Endometrial microvascular endothelial cells (primary cell): ENCODE measurements around the gene FHIT. TPM values are rescaled to one million over a fixed set of nuclear protein-coding genes. Genes with fewer than 3 reads are reported as not detected.
"Not testable (repeated sequence)": the region's sequence is repeated elsewhere in the genome, so short reads cannot be mapped to it uniquely, and the experiment has no call there.

Experiments used
- in situ Hi-C: cut with HindIII; loops from 2 replicates; pipeline ENCODE4 v1.10.0; 2017; ENCODE audit warnings: low sequenced_read_pairs, low pct_unique_long_range_greater_than_20kb; ENCODE audit errors: inconsistent ontology term
- total RNA-seq: library from RNA; depleted of rRNA; stranded (reverse); fragments of >200 nt; gene quantifications from one replicate; pipeline ENCODE4 v1.2.3, GENCODE V29; 2015; ENCODE audit errors: inconsistent ontology term

Gene FHIT
- total RNA-seq, 1 donor from 2014 or later = 0.19 TPM

- in situ Hi-C loops = no loop called here
Measured at GRCh38 chr3:59809710-59810444, 1441.4 kb downstream of the FHIT start.

DNA sequence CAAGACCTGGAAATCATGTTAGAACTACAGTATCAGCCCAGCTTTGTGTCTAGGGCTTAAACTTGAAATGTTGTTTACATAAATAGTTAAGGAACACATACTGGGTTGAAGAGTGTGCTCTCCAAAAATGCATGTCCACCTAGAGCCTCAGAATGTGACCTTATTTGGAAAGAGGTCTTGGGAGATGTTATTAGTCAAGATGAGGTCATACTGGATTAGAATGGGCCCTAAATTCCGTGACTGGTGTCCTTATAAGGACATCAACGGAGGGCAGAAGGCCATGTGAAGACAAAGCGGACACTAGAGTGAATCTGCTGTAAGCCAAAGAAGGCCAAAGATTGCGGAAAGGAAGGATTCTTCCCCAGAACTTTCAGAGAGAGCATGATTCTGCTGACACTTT is 1442.2 kb downstream of the FHIT start:
- in situ Hi-C loops = no loop called here

DNA sequence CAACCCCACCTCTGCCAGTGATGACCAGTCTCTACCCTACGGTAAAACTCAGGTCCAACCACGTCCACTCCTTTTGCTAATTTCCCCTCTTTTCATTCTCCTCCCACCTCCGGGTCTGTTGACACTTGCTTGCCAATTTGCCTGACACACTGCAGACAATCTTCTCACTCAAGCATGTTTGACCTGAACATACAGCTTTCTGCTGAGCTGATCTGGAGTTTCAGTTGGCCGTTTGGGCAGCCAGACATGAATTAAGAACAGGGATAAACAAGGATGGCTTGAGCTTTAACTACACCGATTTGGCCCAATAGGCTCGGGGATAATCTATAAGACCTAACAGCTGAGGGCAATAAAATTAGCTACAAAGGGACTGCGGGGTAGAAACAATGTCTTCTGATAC is 1442.8 kb downstream of the FHIT start:
- in situ Hi-C loops = no loop called here

DNA sequence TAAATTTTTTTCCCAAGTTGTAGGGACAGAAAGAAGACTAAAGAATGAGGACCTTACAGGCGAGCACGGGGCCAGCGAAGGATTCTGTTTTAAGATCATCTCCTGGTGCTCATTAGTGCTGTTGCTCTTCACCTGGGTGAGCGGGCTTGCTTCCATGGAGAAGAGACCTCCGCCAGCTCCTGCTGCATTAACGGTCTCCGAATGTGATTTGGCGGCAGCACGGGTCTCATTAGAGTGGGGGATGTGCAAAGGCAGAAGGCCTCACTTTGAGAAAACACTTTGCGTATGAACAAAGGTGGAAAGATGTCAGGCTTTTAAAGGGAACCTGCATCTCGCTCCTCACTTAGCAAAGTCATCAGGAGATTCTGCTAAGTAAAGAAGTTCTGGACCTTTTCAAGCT is 1448.0 kb downstream of the FHIT start:
- in situ Hi-C loops = no loop called here

DNA sequence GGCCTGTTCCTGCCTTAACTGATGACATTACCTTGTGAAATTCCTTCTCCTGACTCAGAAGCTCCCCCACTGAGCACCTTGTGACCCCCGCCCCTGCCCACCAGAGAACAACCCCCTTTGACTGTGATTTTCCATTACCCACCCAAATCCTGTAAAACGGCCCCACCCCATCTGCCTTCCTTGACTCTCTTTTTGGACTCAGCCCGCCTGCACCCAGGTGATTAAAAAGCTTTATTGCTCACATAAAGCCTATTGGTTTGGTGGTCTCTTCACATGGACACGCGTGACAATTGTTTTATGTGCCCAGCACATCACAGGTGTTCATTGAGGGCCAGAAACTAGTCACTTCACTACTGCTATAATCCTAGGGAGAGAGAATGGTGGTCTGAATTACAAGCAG is 1448.8 kb downstream of the FHIT start:
- in situ Hi-C loops = not testable (repeated sequence)

DNA sequence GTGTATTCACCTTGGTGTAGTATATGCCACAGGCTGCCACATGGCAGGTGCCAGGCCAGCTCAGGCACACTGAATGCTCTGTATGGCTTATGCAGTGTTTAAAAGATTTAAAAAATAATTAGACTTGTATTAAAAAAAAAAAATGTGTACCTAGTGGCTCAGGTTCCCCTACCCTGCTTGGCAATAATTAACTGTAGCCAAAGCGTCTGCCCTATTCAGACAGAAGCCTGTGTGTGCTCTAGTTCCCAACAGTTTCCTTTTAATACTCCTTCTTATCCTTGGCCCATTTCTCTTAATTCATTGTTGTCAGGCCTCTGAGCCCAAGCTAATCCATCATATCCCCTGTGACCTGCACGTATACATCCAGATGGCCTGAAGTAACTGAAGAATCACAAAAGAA is 1449.2 kb downstream of the FHIT start:
- in situ Hi-C loops = no loop called here

- in situ Hi-C loops = no loop called here
Measured at GRCh38 chr3:59800481-59800880, 1450.8 kb downstream of the FHIT start.

DNA sequence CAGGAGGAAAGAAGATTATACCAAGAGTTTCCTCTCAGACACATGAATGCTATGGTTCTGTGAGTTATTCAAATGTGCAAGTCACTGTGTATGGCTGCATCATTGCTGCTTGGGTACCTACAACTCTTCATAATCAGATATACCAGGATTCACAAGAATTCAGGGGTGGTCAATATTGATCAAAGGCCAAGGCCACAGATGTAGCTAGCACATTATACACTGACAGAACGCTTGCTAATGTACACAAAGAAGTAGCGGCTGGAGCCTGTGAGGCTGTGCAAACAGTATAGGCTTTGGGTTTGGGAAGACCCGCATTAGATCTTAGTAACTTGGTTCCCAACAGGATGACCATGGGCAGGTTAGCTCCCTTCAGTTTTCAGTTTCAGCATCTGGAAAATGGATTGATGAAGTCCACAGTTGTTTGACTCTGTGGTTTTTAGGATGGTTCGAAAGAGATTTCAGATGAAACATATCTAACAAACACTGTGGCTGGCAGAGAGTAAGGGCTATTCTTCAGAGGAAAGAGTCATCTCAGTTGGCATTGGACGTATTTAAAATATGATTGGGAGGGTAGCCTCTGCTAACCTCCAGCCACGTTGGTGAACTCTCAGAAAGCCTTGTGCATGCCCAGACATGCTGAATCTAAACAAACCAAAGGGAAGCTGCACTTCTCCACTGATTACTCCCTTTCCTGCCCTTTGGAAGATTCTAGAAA is 1452.7 kb downstream of the FHIT start:
- in situ Hi-C loops = no loop called here

DNA sequence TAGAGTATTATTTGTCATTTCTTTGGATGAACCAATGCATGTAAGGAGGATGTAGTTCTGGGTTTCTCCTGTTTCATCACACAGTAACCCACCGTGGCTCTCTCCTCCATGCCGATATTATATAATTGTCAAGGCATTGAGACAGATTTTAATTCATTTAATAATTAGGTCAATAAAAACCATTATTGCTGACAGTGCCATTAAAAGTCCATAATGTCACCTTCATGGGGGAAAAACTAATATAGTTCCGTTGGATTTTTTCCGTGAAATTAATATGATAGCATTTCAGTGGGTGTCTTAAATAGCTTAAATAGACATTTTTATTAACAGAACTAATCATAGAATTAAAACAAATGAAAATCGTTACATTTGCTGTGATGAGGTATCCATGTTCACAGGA is 1453.7 kb downstream of the FHIT start:
- in situ Hi-C loops = no loop called here

- in situ Hi-C loops = no loop called here
Measured at GRCh38 chr3:59796456-59796855, 1454.8 kb downstream of the FHIT start.

DNA sequence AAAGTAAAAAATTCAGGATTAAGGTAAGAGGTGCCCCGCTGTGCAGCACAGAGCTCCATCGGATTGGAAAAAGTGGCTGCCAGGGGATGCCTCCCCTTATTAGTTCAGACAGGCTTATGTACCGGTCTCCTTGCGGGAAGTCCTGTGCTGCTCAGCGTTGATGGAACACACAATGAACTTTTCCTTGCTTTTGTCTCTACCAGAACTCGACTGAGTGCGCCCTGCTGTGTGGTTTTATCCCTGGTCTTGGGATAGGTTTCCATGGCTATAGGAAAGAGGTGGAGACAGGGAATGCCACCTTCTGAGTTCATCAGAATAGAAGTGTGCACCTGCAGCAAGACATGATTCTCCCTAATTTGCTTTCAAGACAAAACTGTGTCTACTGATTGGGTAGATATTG is 1455.5 kb downstream of the FHIT start:
- in situ Hi-C loops = no loop called here

GRCh38 chr3:59793976-59794375 is 1457.3 kb downstream of the FHIT start:
- in situ Hi-C loops = no loop called here

- in situ Hi-C loops = no loop called here
Measured at GRCh38 chr3:59791774-59792308, 1459.4 kb downstream of the FHIT start.

DNA sequence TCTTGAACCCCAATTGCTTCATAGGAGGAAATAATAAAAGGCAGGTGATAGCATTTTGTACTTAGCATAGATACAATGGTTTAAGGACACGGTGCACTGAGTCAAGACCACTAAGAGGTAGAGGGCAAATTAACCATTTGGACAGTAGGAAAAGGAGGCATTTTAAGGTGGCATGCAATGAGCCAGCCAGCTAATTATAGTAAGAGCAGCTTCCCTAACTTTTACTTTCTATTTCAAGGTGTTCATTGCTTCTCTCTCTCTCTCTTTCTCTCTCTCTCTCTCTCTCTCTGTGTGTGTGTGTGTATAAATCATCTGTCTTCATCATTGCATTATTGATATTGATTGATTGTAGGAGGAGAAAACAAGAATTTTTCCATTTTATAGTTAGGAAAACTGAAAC is 1461.0 kb downstream of the FHIT start:
- in situ Hi-C loops = no loop called here

DNA sequence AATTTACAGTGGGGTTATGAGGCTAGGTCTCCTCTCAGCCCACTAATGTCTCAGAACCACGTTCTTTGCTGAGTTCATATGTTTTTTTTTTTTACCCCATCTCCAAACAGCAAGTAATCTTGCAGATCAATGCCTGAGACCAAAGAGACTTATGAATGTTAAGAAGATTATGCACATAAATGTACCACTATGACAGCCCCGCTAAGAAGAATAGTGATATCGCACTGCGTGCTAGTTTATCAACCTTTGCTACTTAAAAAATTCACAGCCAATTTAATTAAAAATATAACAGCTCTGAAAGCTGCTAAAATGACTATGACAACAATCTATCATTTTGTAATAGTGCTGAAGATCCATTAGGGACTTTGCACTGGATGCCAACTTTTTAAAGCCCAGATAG is 1462.5 kb downstream of the FHIT start:
- in situ Hi-C loops = no loop called here

DNA sequence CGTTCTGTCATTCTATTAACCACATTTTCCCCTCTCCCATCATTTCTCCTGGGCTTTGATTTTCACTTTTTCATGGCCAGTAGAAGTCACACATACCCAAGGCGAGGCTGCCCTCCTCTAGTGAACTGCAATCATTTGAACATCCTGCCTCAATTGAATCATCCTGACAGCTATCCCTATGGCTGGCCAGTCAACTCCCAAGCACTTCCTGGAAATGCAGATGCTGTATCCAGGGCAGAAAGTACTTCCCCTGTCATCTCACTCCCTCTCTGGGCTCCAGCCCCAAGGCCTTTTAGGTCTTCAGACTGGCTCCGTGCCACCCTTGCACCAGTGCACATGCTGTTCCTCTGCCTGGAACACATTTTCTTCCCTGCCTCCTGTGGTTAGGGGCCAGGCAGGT is 1463.1 kb downstream of the FHIT start:
- in situ Hi-C loops = no loop called here

GRCh38 chr3:59786374-59786773 is 1464.9 kb downstream of the FHIT start:
- in situ Hi-C loops = no loop called here

DNA sequence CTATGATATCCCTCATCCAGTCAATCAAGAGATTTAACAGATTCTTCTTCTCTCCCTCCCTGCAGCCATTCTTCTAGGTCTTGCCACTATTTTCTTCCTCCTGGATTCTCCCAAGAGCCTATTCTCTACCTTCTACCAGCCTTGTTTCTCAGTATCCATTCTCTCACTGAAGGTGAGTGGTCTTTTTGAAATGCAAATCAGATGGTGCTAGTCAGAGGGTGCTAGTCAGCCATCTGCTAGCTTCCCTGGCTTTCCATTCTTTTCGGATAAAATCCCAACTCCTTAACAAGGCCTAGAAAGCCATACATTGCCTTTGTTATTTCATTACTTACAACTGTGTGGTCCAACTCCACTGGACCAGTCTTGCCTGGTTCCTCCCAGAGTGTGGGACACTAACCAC is 1467.1 kb downstream of the FHIT start:
- in situ Hi-C loops = no loop called here

DNA sequence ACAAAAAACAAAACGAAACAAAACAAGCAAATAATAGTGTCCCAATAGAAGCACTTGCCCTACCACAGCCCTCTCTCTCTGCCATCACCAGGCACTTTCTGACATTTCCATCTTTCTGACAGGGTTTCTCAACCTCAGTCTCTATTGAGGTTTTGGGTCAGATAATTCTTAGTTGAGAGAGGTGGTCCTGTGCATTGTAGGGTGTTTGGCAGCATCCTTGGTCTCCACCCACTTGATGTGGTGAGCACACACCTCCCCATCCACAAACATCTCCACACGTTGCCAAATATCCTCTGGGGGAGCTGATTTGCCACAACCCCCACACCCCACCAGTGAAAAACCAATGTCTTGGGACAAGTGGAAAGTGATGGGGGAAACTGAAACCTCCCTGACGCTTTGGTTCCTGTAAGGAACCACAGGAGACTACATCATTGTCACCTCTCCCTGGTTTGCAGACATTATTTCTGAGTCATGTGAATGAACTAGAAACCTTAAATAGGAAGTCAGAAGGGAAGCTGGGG is 1467.7 kb downstream of the FHIT start:
- in situ Hi-C loops = no loop called here

GRCh38 chr3:59782664-59783063 is 1468.6 kb downstream of the FHIT start:
- in situ Hi-C loops = no loop called here
